MM.1S (cell line): Measurements from ENCODE around the gene WDR88.

Source experiments
- CTCF ChIP-seq: fragments of 300-600 bp; sonication (generic); IDR thresholded peaks from 2 replicates; pipeline ENCODE4 v1.5.1; 2016; ENCODE audit warnings: antibody characterized with exemption, low read length, mixed read lengths
- EZH2phosphoT487 ChIP-seq: fragments of 300-600 bp; sonication (generic); IDR thresholded peaks from 2 replicates; pipeline ENCODE4 v1.6.1; 2018; ENCODE audit warnings: antibody characterized with exemption, low read length

- no peak for TF ChIP-seq CTCF
- no peak for TF ChIP-seq EZH2phosphoT487
Measured at GRCh38 chr19:33102893-33103292, 29.0 kb upstream of the WDR88 start.
